EH (cell line): ENCODE results near the gene PLEKHA4.
"Not testable (repeated sequence)": the region's sequence is repeated elsewhere in the genome, so short reads cannot be mapped to it uniquely, and the experiment has no call there.

Experiments used
- DNase-seq: peaks from one replicate; pipeline ENCODE4 v3.0.0-alpha.2; 2015; ENCODE audit warnings: low read depth

Gene PLEKHA4

DNA sequence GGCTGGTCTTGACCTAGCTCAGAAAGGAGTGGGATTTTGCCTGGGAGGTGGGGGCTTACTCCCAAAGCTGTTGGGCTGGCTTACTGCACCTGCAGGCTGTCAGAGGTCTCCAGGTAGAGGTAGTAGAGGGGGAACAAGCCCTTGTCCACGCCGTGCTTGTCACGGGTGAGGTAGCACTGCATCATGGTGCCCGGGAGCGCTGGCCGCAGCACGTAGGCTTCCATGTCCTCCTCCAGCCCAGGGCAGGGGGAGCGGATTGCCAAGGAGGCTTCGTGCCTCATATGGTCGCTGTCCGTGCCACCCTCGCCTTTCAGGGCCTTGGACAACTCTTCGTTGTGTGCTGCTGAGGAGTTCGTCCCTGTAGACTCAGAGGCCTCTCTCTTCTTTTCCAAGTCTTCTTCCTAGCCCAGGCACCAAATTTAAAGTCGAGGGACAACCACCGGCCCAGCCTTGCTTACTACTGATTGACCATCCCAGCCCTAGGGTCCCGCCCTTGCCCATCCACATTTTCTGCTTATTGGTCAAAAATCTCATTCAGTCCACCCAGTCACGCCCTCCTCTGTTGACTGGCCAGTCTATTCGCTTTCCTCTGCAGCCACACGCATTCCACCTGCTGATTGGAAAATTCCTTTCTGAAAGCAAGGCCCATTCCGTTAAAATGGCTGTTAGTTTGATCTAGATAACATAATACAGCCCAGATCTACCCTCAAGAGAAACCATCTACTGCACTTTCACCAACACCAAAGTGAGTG is 19.6 kb upstream of the PLEKHA4 start:
- no peak for DNase-seq

GRCh38 chr19:48883726-48884125 is 15.3 kb upstream of the PLEKHA4 start:
- DNase-seq = no peak

DNA sequence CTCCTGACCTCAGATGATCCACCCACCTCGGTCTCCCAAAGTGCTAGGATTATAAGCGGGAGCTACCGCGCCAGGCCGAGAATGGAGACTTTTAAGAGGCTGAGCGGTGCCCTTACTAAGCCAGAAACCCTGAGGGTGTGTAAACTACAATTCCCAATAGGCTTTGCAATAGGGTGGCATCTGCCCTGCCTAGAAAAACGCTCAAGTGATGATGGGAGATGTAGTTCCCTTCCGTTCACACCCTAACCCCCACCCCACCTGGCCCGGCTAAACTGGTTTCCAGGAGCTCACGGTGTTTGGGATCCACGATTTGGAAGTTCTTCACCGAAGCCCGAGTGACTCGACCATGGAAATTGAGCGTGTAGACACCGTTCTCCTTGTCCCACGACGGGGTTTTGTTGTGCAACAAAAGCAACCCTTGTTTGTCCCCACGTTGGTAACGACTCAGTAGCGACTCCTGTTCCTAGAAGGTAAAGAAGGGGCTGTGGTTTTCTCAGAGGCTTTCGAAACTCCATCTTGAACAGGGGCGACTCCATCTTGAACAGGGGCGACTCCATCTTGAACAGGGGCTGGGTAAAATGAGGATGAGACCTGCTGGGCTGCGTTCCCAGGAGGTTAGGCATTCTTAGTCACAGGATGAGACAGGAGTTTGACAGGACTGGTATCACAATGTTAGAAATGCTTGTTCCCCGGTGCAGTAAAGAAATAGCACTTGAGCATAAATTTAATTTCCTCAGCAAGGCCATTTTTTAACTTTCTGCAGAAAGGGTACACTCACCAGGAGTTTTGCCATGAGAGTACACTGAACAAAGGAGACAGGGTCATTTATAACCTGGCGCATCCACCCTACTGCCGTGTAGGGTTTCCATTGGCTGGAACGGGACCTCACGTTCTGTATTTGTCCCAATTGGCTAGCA is 13.6 kb upstream of the PLEKHA4 start:
- peak; percentile 39 for DNase-seq

DNA sequence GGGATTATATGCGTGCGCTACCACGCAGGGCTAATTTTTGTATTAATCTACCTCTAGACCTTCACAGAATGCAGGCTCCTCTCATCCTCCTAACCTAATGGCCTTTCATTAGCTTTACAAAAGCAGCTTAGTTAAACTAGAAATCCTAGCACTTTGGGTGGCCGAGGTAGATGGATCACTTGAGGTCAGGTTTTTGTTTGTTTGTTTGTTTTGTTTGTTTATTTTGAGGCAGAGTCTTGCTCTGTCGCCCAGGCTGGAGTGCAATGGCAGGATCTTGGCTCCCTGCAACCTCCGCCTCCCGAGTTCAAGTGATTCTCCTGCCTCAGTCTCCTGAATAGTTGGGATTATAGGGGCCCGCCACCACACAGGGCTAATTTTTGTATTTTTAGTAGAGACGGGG is 11.3 kb upstream of the PLEKHA4 start:
- DNase-seq = not testable (repeated sequence)

DNA sequence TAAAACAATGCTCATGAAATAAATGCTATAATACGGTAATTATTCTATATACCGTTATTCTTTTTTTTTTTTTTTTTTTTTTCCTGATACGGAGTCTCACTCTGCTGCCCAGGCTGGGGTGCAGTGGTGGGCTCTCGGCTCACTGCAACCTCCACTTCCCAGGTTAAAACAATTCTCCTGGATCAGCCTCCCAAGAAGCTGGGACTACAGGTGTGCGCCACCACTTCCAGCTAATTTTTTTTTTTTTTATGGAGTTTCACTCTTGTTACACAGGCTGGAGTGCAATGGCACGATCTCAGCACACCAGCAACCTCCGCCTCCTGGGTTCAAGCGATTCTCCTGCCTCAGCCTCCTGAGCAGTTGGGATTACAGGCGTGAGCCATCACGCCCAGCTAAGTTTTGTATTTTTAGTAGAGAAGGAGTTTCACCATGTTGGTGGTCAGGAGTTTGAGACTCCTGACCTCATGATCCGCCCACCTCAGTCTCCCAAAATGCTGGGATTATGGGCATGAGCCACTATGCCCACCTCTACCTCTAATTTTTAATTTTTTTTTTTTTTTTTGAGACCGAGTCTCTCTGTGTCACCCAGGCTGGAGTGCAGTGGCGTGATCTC is 10.7 kb upstream of the PLEKHA4 start:
- no peak for DNase-seq

- DNase-seq = peak; percentile 23
Measured at GRCh38 chr19:48878196-48879024, 10.0 kb upstream of the PLEKHA4 start.

DNA sequence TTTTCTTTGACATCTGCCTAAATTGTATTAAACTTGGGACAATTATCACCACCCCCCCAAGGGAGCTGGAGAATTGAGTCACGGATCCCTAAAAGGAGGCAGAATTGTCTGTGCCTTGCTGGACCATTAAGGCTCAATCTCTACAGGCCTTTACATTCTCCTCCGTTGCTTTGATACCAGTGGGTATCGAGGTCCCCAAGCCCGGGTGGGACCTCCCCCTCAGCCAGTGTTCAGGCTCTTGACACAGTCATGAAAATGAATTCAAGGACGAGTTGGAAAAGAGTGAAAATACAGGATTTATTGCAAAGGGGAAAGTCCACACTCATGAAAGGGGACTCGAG is 9.4 kb upstream of the PLEKHA4 start:
- no peak for DNase-seq

GRCh38 chr19:48876043-48876981 is 7.9 kb upstream of the PLEKHA4 start:
- peak; percentile 27 for DNase-seq

GRCh38 chr19:48874303-48875135 is 6.1 kb upstream of the PLEKHA4 start:
- DNase-seq = peak; percentile 83

- DNase-seq = no peak
Measured at GRCh38 chr19:48873476-48874302, 5.3 kb upstream of the PLEKHA4 start.

DNA sequence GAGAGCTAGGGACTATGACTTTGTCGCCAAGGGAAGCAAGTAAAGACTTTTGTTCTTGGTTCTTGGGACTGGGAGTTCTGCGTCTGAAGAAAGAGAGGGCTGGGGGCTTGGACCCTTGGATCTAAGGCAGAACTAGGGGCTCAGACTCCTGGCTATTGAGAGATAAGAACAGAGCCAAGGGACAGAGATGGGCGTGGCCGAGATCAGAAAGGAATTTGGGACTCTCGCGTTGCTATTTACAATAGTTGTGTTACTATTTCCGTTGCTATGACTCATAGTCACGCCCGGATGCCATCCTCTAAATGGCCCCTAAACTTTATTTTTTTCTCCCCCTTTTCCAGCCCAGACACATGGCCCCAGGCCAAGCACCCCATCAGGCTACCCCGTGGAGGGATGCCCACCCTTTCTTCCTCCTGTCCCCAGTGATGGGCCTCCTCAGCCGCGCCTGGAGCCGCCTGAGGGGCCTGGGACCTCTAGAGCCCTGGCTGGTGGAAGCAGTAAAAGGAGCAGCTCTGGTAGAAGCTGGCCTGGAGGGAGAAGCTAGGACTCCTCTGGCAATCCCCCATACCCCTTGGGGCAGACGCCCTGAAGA is 4.6 kb upstream of the PLEKHA4 start:
- peak; percentile 97 for DNase-seq

DNA sequence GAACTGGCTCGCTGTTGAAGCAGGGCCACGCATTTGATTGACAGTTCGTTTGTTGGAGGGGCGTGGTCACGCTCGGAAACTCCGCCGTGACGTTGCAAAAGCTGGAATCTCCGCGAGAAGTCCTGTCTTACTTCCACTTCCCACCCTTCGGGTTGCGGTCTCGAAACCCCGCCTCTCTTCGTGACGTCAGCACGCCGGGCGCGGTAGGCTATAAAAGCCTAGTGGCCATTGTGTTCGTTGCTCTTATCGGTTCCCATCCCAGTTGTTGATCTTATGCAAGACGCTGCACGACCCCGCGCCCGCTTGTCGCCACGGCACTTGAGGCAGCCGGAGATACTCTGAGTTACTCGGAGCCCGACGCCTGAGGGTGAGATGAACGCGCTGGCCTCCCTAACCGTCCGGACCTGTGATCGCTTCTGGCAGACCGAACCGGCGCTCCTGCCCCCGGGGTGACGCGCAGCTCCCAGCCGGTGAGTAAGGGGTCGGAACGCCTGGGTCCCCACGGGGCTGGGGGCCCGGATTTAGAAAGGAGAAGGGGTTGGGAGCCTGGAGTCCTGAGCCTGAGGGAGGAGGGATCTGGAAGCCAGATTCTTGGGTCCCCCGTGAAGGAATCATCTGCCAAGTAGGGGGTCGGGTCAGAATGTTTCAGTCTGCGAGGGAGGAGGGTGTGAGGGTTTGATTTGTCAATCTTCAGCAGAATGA is 3.9 kb upstream of the PLEKHA4 start, which contains the start of gene PPP1R15A:
TSS of gene PPP1R15A (plus strand) at position 240 of the 702 bp plus-strand sequence. CDS start 813 bp downstream, outside the sequence.
- peak; percentile 97 for DNase-seq

- DNase-seq = not testable (repeated sequence)
Measured at GRCh38 chr19:48871471-48872181, 3.2 kb upstream of the PLEKHA4 start.

DNA sequence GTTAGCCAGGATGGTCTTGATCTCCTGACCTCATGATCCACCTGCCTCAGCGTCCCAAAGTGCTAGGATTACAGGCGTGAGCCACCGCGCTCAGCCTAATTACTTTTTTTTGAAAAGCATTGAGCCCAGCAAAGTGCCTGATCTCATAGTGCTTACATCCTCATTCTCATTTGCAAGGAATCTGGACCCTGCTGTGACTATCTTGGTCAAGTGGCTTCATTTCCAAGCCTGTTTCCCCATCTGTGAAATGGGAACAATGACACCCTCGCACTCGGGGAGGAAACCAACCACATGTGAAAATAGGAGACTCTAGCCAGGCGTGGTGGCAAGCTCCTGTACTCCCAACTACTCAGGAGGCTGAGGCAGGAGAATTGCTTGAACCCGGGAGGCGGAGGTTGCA is 1.6 kb upstream of the PLEKHA4 start:
- no peak for DNase-seq

GRCh38 chr19:48867746-48868113 is 687 bp downstream of the PLEKHA4 start:
- no peak for DNase-seq

DNA sequence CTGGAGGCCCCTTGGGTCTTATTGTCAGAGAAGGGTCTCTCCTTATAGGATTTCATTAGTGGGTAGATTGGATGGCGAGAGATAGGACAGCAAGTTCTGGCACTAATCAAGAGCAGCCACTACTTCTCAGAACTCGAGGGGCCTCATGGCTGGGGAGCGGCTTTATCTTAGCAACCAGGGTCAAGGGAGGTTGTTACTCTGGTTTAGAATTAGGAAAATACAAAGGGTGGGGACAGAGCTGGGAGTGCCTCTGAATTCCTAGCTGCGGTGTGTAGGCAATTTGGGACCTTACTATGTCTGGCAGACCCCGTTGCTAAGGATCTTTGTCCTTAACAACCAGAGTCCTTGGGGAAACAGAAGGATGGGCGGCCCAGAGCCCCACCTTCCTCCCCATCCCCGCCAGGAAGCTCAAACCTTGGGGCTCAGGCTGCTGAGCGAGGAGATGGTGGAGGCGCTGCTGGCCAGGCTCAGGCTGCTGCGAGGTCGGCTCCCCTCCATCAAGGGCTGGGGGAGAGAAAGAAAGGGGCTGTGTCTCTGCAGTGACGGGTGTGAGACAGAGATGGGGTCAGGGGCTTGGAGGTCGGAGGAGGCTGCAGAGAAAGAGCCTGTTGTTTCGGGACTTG is 1.2 kb downstream of the PLEKHA4 start:
- no peak for DNase-seq

DNA sequence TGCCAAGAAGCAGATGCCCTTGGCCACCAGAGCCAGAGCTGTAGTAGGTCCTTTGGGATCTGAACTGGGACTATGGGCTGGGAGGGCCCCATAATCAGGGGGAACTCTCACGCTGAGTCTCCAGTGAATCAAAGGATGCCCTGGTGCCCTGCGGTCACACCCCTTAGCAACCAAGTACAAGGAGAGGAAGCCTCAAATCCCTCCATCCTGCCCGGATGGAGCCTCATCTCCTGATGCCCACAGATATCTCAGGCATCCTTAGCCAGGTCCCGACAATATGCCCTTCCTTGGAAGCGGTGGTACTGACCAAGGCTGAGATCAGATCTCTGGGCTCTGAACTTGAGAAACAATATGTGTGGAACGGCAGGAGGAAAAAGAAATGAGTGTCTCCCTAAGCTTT is 1.7 kb downstream of the PLEKHA4 start:
- DNase-seq = peak; percentile 39
